HCT116 (cell line): Measurements from ENCODE around the gene UCN2. TPM values are rescaled to one million over a fixed set of nuclear protein-coding genes. Genes with fewer than 3 reads are reported as not detected.
"Not testable (repeated sequence)": the region's sequence is repeated elsewhere in the genome, so short reads cannot be mapped to it uniquely, and the experiment has no call there.

ENCODE experiments used
- ATAC-seq: fragments of 200-7000 bp; cut with Tn5 transposase; 2 replicates; pipeline ENCODE4 v1.9.1; 2020; ENCODE audit warnings: mild to moderate bottlenecking, moderate library complexity
- BruUV-seq: library from RNA; stranded (reverse); fragments of 400-500 nt; replicated peaks from 2 replicates; lab custom pipeline; 2021; lab: Mats Ljungman, UMichigan
- CTCF ChIA-PET: fragments of 300-600 bp; sonication (Branson Sonifier 250); formaldehyde crosslinking; loops from one replicate; lab custom pipeline; 2021; ENCODE audit warnings: antibody characterized with exemption; lab: Charles Lee
- POLR2A ChIA-PET: fragments of 300-600, 350-600 bp; sonication (Branson Sonifier 250); formaldehyde crosslinking; loops from one replicate; lab custom pipeline; 2021; ENCODE audit warnings: antibody characterized with exemption; lab: Charles Lee
- RAD21 ChIA-PET, 2 experiments: fragments of 300-600 bp; sonication (Branson Sonifier 250); formaldehyde crosslinking; loops; one replicate each; lab custom pipeline; 2023; ENCODE audit warnings: low total read pairs in 2 of 2; ENCODE audit not compliant: uncharacterized antibody in 2 of 2, unreplicated experiment in 2 of 2, low non-redundant PET in 1 of 2; lab: Charles Lee
- DNase-seq: peaks from one replicate; pipeline ENCODE4 v3.0.0-alpha.2; 2010; ENCODE audit warnings: low read depth, low spot score
- H2AFZ ChIP-seq: fragments of 200-600 bp; shearing (Covaris generic), sonication (generic); 2 replicates; pipeline ENCODE4 v1.6.1; 2017; ENCODE audit warnings: low read depth, mixed run types, mixed read lengths, antibody characterized with exemption, low read length; ENCODE audit not compliant: poor library complexity, severe bottlenecking
- H3K27ac ChIP-seq: 2 replicates; pipeline ENCODE4 v1.5.1; 2012; ENCODE audit warnings: low read depth, low read length
- H3K27me3 ChIP-seq: fragments of 200-600 bp; sonication (generic); 2 replicates; pipeline ENCODE4 v1.6.1; 2016; ENCODE audit warnings: mixed run types, low read length, mixed read lengths; ENCODE audit not compliant: insufficient read depth
- H3K36me3 ChIP-seq, 2 experiments: fragments of 200-500 bp in 1 of 2; fragments of 200-600 bp in 1 of 2; sonication (Bioruptor generic) in 1 of 2; sonication (generic) in 1 of 2; 2 replicates each; pipeline versions ENCODE4 v1.5.1 to v1.6.1; 2014 to 2016; ENCODE audit warnings: low read length in 2 of 2, inconsistent platforms in 1 of 2, mixed read lengths in 1 of 2, mixed run types in 1 of 2; ENCODE audit not compliant: insufficient read depth in 2 of 2, control insufficient read depth in 1 of 2
- H3K4me1 ChIP-seq, 2 experiments: fragments of 200-600 bp in 1 of 2; sonication (generic) in 1 of 2; 2 replicates each; pipeline versions ENCODE4 v1.5.1 to v1.6.1; 2012 to 2017; ENCODE audit warnings: low read length in 2 of 2, inconsistent platforms in 1 of 2, mild to moderate bottlenecking in 1 of 2, mixed read lengths in 1 of 2, mixed run types in 1 of 2, moderate library complexity in 1 of 2; ENCODE audit not compliant: insufficient read depth in 2 of 2, control insufficient read depth in 1 of 2
- H3K4me2 ChIP-seq: fragments of 200-600 bp; sonication (generic); 2 replicates; pipeline ENCODE4 v1.6.1; 2017; ENCODE audit warnings: mixed run types, low read length, mixed read lengths
- H3K4me3 ChIP-seq, 2 experiments: fragments of 200-600 bp in 1 of 2; sonication (generic) in 1 of 2; replicated peaks in 1 of 2; 2 replicates each; pipeline ENCODE4 v1.5.1; 2011 to 2016; ENCODE audit warnings: low read length in 2 of 2, control low read depth in 1 of 2, low read depth in 1 of 2, mild to moderate bottlenecking in 1 of 2, mixed read lengths in 1 of 2, mixed run types in 1 of 2
- H3K79me2 ChIP-seq: fragments of 200-600 bp; sonication (generic); 2 replicates; pipeline ENCODE4 v1.6.1; 2017; ENCODE audit warnings: mild to moderate bottlenecking, mixed run types, low read length, moderate library complexity, mixed read lengths; ENCODE audit not compliant: insufficient read depth
- H3K9ac ChIP-seq: fragments of 200-600 bp; sonication (generic); 2 replicates; pipeline ENCODE4 v1.6.1; 2016; ENCODE audit warnings: low read length, mixed read lengths
- H3K9me2 ChIP-seq: fragments of 200-600 bp; sonication (generic), shearing (Covaris generic); 2 replicates; pipeline ENCODE4 v1.6.1; 2017; ENCODE audit warnings: mixed run types, mild to moderate bottlenecking, moderate library complexity; ENCODE audit not compliant: insufficient read depth
- H3K9me3 ChIP-seq, 2 experiments: fragments of 200-500 bp in 1 of 2; fragments of 200-600 bp in 1 of 2; sonication (Bioruptor generic) in 1 of 2; sonication (generic) in 1 of 2; 2 replicates each; pipeline ENCODE4 v1.6.1; 2014 to 2017; ENCODE audit warnings: low read length in 2 of 2, mixed read lengths in 2 of 2, inconsistent platforms in 1 of 2, low read depth in 1 of 2, mild to moderate bottlenecking in 1 of 2, mixed run types in 1 of 2, moderate library complexity in 1 of 2; ENCODE audit not compliant: control insufficient read depth in 1 of 2, insufficient read depth in 1 of 2
- H4K20me1 ChIP-seq: fragments of 200-600 bp; sonication (generic), shearing (Covaris generic); 2 replicates; pipeline ENCODE4 v1.6.1; 2017; ENCODE audit warnings: mixed run types, mild to moderate bottlenecking, moderate library complexity; ENCODE audit not compliant: insufficient read depth
- EGR1 ChIP-seq: IDR thresholded peaks from 2 replicates; pipeline ENCODE4 v1.6.1; 2012; ENCODE audit warnings: low read depth
- EZH2 ChIP-seq: fragments of 200-600 bp; sonication (generic); IDR thresholded peaks from 2 replicates; pipeline ENCODE4 v1.6.1; 2017; ENCODE audit warnings: antibody characterized with exemption, mixed run types
- POLR2AphosphoS5 ChIP-seq: IDR thresholded peaks from 2 replicates; pipeline ENCODE4 v1.6.1; 2011; ENCODE audit warnings: mild to moderate bottlenecking, low read depth, low read length, moderate library complexity
- SP1 ChIP-seq: IDR thresholded peaks from 2 replicates; pipeline ENCODE4 v1.6.1; 2012; ENCODE audit warnings: low read depth
- SRF ChIP-seq: IDR thresholded peaks from 2 replicates; pipeline ENCODE4 v1.6.1; 2012; ENCODE audit warnings: low read depth
- YY1 ChIP-seq: IDR thresholded peaks from 2 replicates; pipeline ENCODE4 v1.6.1; 2011; ENCODE audit warnings: low read length, low read depth, moderate library complexity, mild to moderate bottlenecking; ENCODE audit not compliant: insufficient replicate concordance; ENCODE audit errors: extremely low read depth
- intact Hi-C: fragments of 100-400 bp; cut with micrococcal nuclease; formaldehyde crosslinking; loops from 2 replicates; pipeline ENCODE4 v1.10.0; 2022
- total RNA-seq: library from RNA; stranded (reverse); gene quantifications from one replicate; pipeline ENCODE4 v1.2.1, GENCODE V29; 2021; ENCODE audit not compliant: unreplicated experiment
- TF ChIP-seq, protein P1 (sequence below): IDR thresholded peaks from 2 replicates; pipeline ENCODE4 v1.6.1; 2012
- TF ChIP-seq, protein P2 (sequence below): IDR thresholded peaks from 2 replicates; pipeline ENCODE4 v1.6.1; 2011; ENCODE audit warnings: mild to moderate bottlenecking, low read length, moderate library complexity; ENCODE audit not compliant: insufficient replicate concordance; ENCODE audit errors: extremely low read depth
- TF ChIP-seq, protein P3 (sequence below): IDR thresholded peaks from 2 replicates; pipeline ENCODE4 v1.6.1; 2012; ENCODE audit warnings: low read depth

Gene UCN2
- total RNA-seq, 1 experiment from 2014 or later = 1.5 TPM

DNA sequence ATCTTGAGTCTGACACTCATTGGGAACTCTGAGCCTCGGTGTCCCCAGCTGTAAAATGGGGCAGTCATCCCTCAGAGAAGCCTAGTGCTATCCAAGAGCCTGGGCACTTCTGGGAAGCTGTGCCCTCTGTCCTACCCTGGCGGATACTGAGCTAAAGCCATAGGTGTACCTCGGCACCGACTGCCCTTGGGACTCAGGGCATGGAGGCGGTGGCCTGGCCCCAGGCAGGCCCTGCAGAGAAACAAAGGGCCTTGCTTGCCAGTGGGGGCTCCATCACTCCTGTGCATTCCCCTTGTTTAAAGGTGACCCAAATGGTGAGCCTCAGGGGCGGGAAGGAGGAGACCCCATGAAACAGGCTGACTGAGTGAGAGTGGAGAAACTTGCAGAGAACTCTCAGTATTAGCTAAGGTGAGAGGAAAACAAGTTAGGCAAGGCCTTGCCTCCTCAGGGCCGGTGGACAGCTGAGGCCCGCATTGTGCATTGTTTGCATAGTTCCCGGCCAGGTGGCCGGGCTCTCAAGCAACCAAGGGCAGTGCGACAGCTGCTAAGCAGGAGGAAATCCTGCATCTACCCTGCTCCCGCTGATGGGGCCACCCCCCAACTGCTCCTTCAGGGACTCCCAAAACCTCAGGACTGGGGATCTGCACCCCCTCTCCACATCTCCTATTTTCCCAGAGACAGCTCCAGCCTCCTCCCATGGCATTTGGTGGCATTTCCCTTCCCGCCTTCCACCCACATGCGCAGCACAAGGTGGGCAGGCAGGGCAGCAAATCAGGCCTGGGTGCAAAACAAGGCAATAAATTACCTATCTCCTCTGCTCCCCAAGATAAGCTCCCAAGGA, 11.2 kb downstream of the UCN2 start:
- CTCF ChIA-PET = interaction anchor here (1.4 to 3.4 kb wide), 2 partner anchors 116 kb away, joined by 4 to 16 read pairs; no protein-coding TSS in a partner anchor
- H3K9me2 ChIP-seq = no peaks in the 10 kb centered on the region
- DNase-seq (no peak), ATAC-seq (no peak)
- intact Hi-C loops = loop anchor here (10.0 kb wide), 1 partner anchor 112 kb away; the partner anchor contains the start of gene CELSR3
- no peaks in the 10 kb centered on the region for H3K9me3 ChIP-seq
- RAD21 ChIA-PET = interaction anchor here in 1 of 2 experiments (0.6 kb wide), 1 partner anchor 151 kb away, joined by 4 read pairs; no protein-coding TSS in a partner anchor
- no peak overlapping the region for H3K4me2 ChIP-seq
- no peaks in the 10 kb centered on the region for H3K27me3 ChIP-seq
- POLR2A ChIA-PET = interaction anchor here (0.7 kb wide), 1 partner anchor 45 kb away, joined by 3 read pairs; no protein-coding TSS in a partner anchor
- H2AFZ ChIP-seq = no peak overlapping the region
- no peak overlapping the region for H3K27ac ChIP-seq
- peaks cover 4 to 33% of the 10 kb centered on the region in 2 experiments; a peak in 3 of 4 replicates for H3K4me1 ChIP-seq
- no peaks in the 10 kb centered on the region for H4K20me1 ChIP-seq
- TF ChIP-seq EGR1 (no peak), YY1 (no peak), EZH2 (no peak), SP1 (no peak), POLR2AphosphoS5 (no peak), SRF (no peak)
- TF ChIP-seq, protein P1, sequence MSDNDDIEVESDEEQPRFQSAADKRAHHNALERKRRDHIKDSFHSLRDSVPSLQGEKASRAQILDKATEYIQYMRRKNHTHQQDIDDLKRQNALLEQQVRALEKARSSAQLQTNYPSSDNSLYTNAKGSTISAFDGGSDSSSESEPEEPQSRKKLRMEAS = no peak
- TF ChIP-seq, protein P2, sequence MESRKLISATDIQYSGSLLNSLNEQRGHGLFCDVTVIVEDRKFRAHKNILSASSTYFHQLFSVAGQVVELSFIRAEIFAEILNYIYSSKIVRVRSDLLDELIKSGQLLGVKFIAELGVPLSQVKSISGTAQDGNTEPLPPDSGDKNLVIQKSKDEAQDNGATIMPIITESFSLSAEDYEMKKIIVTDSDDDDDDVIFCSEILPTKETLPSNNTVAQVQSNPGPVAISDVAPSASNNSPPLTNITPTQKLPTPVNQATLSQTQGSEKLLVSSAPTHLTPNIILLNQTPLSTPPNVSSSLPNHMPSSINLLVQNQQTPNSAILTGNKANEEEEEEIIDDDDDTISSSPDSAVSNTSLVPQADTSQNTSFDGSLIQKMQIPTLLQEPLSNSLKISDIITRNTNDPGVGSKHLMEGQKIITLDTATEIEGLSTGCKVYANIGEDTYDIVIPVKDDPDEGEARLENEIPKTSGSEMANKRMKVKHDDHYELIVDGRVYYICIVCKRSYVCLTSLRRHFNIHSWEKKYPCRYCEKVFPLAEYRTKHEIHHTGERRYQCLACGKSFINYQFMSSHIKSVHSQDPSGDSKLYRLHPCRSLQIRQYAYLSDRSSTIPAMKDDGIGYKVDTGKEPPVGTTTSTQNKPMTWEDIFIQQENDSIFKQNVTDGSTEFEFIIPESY = no peak
- TF ChIP-seq, protein P3, sequence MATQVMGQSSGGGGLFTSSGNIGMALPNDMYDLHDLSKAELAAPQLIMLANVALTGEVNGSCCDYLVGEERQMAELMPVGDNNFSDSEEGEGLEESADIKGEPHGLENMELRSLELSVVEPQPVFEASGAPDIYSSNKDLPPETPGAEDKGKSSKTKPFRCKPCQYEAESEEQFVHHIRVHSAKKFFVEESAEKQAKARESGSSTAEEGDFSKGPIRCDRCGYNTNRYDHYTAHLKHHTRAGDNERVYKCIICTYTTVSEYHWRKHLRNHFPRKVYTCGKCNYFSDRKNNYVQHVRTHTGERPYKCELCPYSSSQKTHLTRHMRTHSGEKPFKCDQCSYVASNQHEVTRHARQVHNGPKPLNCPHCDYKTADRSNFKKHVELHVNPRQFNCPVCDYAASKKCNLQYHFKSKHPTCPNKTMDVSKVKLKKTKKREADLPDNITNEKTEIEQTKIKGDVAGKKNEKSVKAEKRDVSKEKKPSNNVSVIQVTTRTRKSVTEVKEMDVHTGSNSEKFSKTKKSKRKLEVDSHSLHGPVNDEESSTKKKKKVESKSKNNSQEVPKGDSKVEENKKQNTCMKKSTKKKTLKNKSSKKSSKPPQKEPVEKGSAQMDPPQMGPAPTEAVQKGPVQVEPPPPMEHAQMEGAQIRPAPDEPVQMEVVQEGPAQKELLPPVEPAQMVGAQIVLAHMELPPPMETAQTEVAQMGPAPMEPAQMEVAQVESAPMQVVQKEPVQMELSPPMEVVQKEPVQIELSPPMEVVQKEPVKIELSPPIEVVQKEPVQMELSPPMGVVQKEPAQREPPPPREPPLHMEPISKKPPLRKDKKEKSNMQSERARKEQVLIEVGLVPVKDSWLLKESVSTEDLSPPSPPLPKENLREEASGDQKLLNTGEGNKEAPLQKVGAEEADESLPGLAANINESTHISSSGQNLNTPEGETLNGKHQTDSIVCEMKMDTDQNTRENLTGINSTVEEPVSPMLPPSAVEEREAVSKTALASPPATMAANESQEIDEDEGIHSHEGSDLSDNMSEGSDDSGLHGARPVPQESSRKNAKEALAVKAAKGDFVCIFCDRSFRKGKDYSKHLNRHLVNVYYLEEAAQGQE = no peak
- no TSS peak for BruUV-seq
- H3K36me3 ChIP-seq = peaks cover 8 to 12% of the 10 kb centered on the region in 2 experiments; a peak in 3 of 4 replicates
- no peak overlapping the region for H3K4me3 ChIP-seq
- peaks cover 22% of the 10 kb centered on the region; the same call in 1 of the 2 replicates for H3K79me2 ChIP-seq
- no peak overlapping the region for H3K9ac ChIP-seq

DNA sequence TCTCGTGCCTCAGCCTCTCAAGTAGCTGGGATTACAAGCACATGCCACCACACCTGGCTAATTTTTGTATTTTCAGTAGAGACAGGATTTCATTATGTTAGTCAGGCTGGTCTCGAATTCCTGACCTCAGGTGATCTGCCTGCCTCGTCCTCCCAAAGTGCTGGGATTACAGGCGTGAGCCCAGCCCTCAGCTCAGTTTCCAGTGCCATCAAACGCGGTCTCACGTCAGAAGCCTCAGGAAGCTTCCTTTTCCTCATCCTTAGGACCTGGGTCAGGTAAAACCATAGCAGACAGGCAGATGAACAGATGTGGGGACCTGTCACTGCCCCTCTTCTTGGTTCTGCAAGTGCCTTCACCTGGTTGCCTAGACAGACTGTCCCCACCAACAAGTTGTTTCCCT, 11.9 kb downstream of the UCN2 start:
- H2AFZ ChIP-seq, H4K20me1 ChIP-seq, DNase-seq, BruUV-seq, ATAC-seq, H3K9me2 ChIP-seq, H3K27me3 ChIP-seq, H3K4me3 ChIP-seq, H3K4me2 ChIP-seq, H3K27ac ChIP-seq, H3K9ac ChIP-seq, H3K9me3 ChIP-seq: not testable (repeated sequence)
- CTCF ChIA-PET = interaction anchor here (0.7 to 1.4 kb wide), 2 partner anchors 115 to 360 kb away, joined by 4 to 5 read pairs; no protein-coding TSS in a partner anchor
- RAD21 ChIA-PET = interaction anchor here in 1 of 2 experiments (0.6 kb wide), 1 partner anchor 151 kb away, joined by 4 read pairs; no protein-coding TSS in a partner anchor
- POLR2A ChIA-PET = interaction anchor here (0.7 kb wide), 1 partner anchor 44 kb away, joined by 3 read pairs; no protein-coding TSS in a partner anchor
- Histone ChIP-seq H3K36me3 (peaks cover 8 to 13% of the 10 kb centered on the region in 2 experiments; a peak in 3 of 4 replicates), H3K79me2 (peaks cover 22% of the 10 kb centered on the region; the same call in 1 of the 2 replicates), H3K4me1 (peaks cover 4 to 30% of the 10 kb centered on the region in 2 experiments; a peak in 3 of 4 replicates)
- intact Hi-C loops = loop anchor here (10.0 kb wide), 1 partner anchor 113 kb away; the partner anchor contains the start of gene CELSR3
